HG02840 (cell line): Measurements from ENCODE around the gene SPRING1.
A peak's percentile ranks its signal among the peaks of the same experiment; 100 is the strongest.
"Not testable (repeated sequence)": the region's sequence is repeated elsewhere in the genome, so short reads cannot be mapped to it uniquely, and the experiment has no call there.

Experiments
- ATAC-seq: cut with Tn5 transposase; IDR thresholded peaks from one replicate; pipeline ENCODE4 v1.9.1; 2021; ENCODE audit warnings: mild to moderate bottlenecking, moderate library complexity, moderate number of reproducible peaks; ENCODE audit not compliant: unreplicated experiment, low FRiP score

SPRING1 gene

GRCh38 chr12:116737774-116738657 lies at the start of gene SPRING1, which contains the start of gene RNFT2:
Gene SPRING1 (minus strand): TSS chr12:116738069. CDS start chr12:116737900, 169 bp downstream.
Gene RNFT2 (plus strand): TSS chr12:116738315. CDS start chr12:116740498, 2,183 bp downstream.
- peak; percentile 98 for ATAC-seq

GRCh38 chr12:116784238-116784612 lies 46.4 kb upstream of the SPRING1 start:
- ATAC-seq = no peak

GRCh38 chr12:116783525-116784237 lies 45.8 kb upstream of the SPRING1 start:
- ATAC-seq = no peak

GRCh38 chr12:116780942-116781341 lies 43.1 kb upstream of the SPRING1 start:
- no peak for ATAC-seq

GRCh38 chr12:116779597-116779996 lies 41.7 kb upstream of the SPRING1 start:
- ATAC-seq = no peak

- no peak for ATAC-seq
These were observed 39.4 kb upstream of the SPRING1 start for GRCh38 chr12:116777245-116777644.

GRCh38 chr12:116774020-116774419 lies 36.2 kb upstream of the SPRING1 start:
- no peak for ATAC-seq

- no peak for ATAC-seq
These were observed 35.4 kb upstream of the SPRING1 start for GRCh38 chr12:116773276-116773731.

GRCh38 chr12:116771651-116772050 lies 33.8 kb upstream of the SPRING1 start:
- no peak for ATAC-seq

GRCh38 chr12:116766746-116767145 lies 28.9 kb upstream of the SPRING1 start:
- no peak for ATAC-seq

- no peak for ATAC-seq
These were observed 28.4 kb upstream of the SPRING1 start for GRCh38 chr12:116766285-116766684.

GRCh38 chr12:116765271-116765670 lies 27.4 kb upstream of the SPRING1 start:
- no peak for ATAC-seq

- ATAC-seq = no peak
These were observed 23.6 kb upstream of the SPRING1 start for GRCh38 chr12:116761499-116761898.

- ATAC-seq = no peak
These were observed 22.8 kb upstream of the SPRING1 start for GRCh38 chr12:116760622-116761020.

GRCh38 chr12:116759783-116760621 lies 22.1 kb upstream of the SPRING1 start:
- no peak for ATAC-seq

GRCh38 chr12:116754783-116755182 lies 16.9 kb upstream of the SPRING1 start:
- not testable (repeated sequence) for ATAC-seq

- ATAC-seq = not testable (repeated sequence)
These were observed 16.2 kb upstream of the SPRING1 start for GRCh38 chr12:116754097-116754496.

GRCh38 chr12:116750298-116750697 lies 12.4 kb upstream of the SPRING1 start:
- ATAC-seq = no peak

- no peak for ATAC-seq
These were observed 12.0 kb upstream of the SPRING1 start for GRCh38 chr12:116749884-116750283.

- no peak for ATAC-seq
These were observed 7.7 kb upstream of the SPRING1 start for GRCh38 chr12:116745554-116745953.
